A549 (cell line): ENCODE data around the gene SLC22A8.

Experiments
- CEBPB ChIP-seq, 2 experiments: fragments of >200 bp in 1 of 2; sonication (Bioruptor Twin) in 1 of 2; formaldehyde crosslinking in 1 of 2; IDR thresholded peaks; 2 replicates each; pipeline ENCODE4 v1.6.1; 2012 to 2016
- CHD4 ChIP-seq: fragments of 200-600 bp; sonication (generic); IDR thresholded peaks from 2 replicates; pipeline ENCODE4 v1.6.1; 2016; ENCODE audit warnings: antibody characterized with exemption, mild to moderate bottlenecking, borderline replicate concordance
- CTCF ChIP-seq: fragments of >200 bp; sonication (Bioruptor Twin); formaldehyde crosslinking; IDR thresholded peaks from 3 replicates; pipeline ENCODE4 v1.5.1; 2016
- KDM1A ChIP-seq: fragments of 200-600 bp; sonication (generic); IDR thresholded peaks from 2 replicates; pipeline ENCODE4 v1.6.1; 2016; ENCODE audit warnings: low read depth, mild to moderate bottlenecking
- MAFK ChIP-seq: fragments of 450-650 bp; IDR thresholded peaks from 2 replicates; pipeline ENCODE4 v1.6.1; 2014; ENCODE audit not compliant: partially characterized antibody
- NFE2L2 ChIP-seq: fragments of 150-350 bp; conservative IDR thresholded peaks from 2 replicates; pipeline ENCODE4 v1.6.1; 2014; ENCODE audit warnings: low read length
- POLR2A ChIP-seq: IDR thresholded peaks from 2 replicates; pipeline ENCODE4 v1.6.1; 2012; ENCODE audit warnings: mild to moderate bottlenecking, low read length
- REST ChIP-seq: fragments of 200-600 bp; sonication (generic); IDR thresholded peaks from 2 replicates; pipeline ENCODE4 v1.6.1; 2016; ENCODE audit warnings: antibody characterized with exemption, mild to moderate bottlenecking, moderate library complexity
- SMC3 ChIP-seq: fragments of >200 bp; sonication (Bioruptor Twin); formaldehyde crosslinking; IDR thresholded peaks from 3 replicates; pipeline ENCODE4 v1.6.1; 2018; ENCODE audit warnings: inconsistent platforms
- TP53 ChIP-seq: fragments of 250-450 bp; sonication (Bioruptor Pico); IDR thresholded peaks from 2 replicates; pipeline ENCODE4 v1.5.0; 2021; ENCODE audit warnings: mild to moderate bottlenecking, moderate library complexity
- ZFP36 ChIP-seq: fragments of 450-650 bp; IDR thresholded peaks from 2 replicates; pipeline ENCODE4 v1.6.1; 2014; ENCODE audit warnings: borderline replicate concordance; ENCODE audit not compliant: partially characterized antibody

GRCh38 chr11:63032457-63032856 lies 16.8 kb upstream of the SLC22A8 start:
- TF ChIP-seq SMC3 (no peak), REST (no peak), CTCF (no peak), NFE2L2 (no peak), ZFP36 (no peak), MAFK (no peak), TP53 (CRISPR knock-in tag) (no peak), POLR2A (no peak), CEBPB (IDR thresholded peaks at IDR 0.05) (no peak), CHD4 (no peak), KDM1A (no peak)
